ENCODE measurements around the gene PFN4.

PFN4 gene

GRCh38 chr2:24076849-24077534 is 46.1 kb downstream of the PFN4 start:
- DNase-seq = peak; percentile 42

- DNase-seq = peak; percentile 98
These were observed 47.0 kb downstream of the PFN4 start, which contains the start of gene SF3B6 for GRCh38 chr2:24075915-24076848. Gene SF3B6, minus strand, starts transcription at chr2:24076326. Its CDS starts 97 bp downstream, at chr2:24076229.

- no peak for DNase-seq
These were observed 47.9 kb downstream of the PFN4 start for GRCh38 chr2:24075259-24075658.

GRCh38 chr2:24073816-24074215 is 49.3 kb downstream of the PFN4 start:
- no peak for DNase-seq

GRCh38 chr2:24072259-24072658 is 50.9 kb downstream of the PFN4 start:
- no peak for DNase-seq

- no peak for DNase-seq
These were observed 57.8 kb downstream of the PFN4 start for GRCh38 chr2:24065341-24065740.

Data from left hindlimb (tissue), 1 donor.